NB4 (cell line): ENCODE data around the gene NTPCR.

Source experiments
- MYC ChIP-seq: IDR thresholded peaks from 2 replicates; pipeline ENCODE4 v1.6.1; 2011; ENCODE audit warnings: low read depth, low read length
- POLR2A ChIP-seq: IDR thresholded peaks from 2 replicates; pipeline ENCODE4 v1.6.1; 2011; ENCODE audit warnings: mild to moderate bottlenecking; ENCODE audit not compliant: insufficient read length; ENCODE audit errors: extremely low read depth
- TF ChIP-seq, protein P1 (sequence below): IDR thresholded peaks from one replicate; pipeline ENCODE4 v1.5.1; 2012; ENCODE audit warnings: low read depth, low read length
- TF ChIP-seq, protein P2 (sequence below): IDR thresholded peaks from 2 replicates; pipeline ENCODE4 v1.6.1; 2011; ENCODE audit warnings: low read depth, low read length

DNA sequence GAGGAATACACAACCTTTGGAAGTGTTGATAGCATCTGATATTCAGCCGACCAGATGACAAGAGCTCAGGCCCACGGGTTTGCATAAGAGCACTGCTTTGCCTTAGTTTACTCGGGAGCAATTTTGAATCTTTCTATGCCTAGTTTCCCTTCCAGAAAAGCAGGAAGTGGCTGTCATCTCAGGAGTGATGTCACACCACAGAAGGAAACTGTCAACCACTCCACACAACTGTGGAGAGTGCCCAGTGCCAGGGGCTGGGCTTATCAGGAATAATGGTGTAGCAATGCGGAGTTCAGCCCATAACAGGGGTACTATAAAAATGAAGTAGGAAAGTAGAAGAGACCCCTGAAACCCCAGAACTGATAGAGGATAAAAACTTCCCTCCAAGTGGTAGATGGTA is 28.4 kb downstream of the NTPCR start:
- TF ChIP-seq, protein P1, sequence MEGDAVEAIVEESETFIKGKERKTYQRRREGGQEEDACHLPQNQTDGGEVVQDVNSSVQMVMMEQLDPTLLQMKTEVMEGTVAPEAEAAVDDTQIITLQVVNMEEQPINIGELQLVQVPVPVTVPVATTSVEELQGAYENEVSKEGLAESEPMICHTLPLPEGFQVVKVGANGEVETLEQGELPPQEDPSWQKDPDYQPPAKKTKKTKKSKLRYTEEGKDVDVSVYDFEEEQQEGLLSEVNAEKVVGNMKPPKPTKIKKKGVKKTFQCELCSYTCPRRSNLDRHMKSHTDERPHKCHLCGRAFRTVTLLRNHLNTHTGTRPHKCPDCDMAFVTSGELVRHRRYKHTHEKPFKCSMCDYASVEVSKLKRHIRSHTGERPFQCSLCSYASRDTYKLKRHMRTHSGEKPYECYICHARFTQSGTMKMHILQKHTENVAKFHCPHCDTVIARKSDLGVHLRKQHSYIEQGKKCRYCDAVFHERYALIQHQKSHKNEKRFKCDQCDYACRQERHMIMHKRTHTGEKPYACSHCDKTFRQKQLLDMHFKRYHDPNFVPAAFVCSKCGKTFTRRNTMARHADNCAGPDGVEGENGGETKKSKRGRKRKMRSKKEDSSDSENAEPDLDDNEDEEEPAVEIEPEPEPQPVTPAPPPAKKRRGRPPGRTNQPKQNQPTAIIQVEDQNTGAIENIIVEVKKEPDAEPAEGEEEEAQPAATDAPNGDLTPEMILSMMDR, result no peak
- TF ChIP-seq POLR2A, result no peak
- TF ChIP-seq MYC, result no peak
- TF ChIP-seq, protein P2, sequence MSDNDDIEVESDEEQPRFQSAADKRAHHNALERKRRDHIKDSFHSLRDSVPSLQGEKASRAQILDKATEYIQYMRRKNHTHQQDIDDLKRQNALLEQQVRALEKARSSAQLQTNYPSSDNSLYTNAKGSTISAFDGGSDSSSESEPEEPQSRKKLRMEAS, result no peak
